GM18517 (cell line): ENCODE measurements around the gene GAL3ST2.
"Not testable (repeated sequence)": the region's sequence is repeated elsewhere in the genome, so short reads cannot be mapped to it uniquely, and the experiment has no call there.

Experiments
- ATAC-seq: cut with Tn5 transposase; IDR thresholded peaks from one replicate; pipeline ENCODE4 v1.9.1; 2021; ENCODE audit warnings: mild to moderate bottlenecking, moderate library complexity; ENCODE audit not compliant: unreplicated experiment

The GAL3ST2 gene

DNA sequence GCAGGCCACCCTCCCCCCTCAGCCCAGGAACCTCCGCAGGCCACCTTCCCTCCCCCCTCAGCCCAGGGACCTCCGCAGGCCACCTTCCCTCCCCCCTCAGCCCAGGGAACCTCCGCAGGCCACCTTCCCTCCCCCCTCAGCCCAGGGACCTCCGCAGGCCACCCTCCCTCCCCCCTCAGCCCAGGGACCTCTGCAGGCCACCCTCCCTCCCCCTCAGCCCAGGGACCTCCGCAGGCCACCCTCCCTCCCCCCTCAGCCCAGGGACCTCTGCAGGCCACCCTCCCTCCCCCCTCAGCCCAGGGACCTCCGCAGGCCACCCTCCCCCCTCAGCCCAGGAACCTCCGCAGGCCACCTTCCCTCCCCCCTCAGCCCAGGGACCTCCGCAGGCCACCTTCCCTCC is 29.6 kb downstream of the GAL3ST2 start:
- not testable (repeated sequence) for ATAC-seq

DNA sequence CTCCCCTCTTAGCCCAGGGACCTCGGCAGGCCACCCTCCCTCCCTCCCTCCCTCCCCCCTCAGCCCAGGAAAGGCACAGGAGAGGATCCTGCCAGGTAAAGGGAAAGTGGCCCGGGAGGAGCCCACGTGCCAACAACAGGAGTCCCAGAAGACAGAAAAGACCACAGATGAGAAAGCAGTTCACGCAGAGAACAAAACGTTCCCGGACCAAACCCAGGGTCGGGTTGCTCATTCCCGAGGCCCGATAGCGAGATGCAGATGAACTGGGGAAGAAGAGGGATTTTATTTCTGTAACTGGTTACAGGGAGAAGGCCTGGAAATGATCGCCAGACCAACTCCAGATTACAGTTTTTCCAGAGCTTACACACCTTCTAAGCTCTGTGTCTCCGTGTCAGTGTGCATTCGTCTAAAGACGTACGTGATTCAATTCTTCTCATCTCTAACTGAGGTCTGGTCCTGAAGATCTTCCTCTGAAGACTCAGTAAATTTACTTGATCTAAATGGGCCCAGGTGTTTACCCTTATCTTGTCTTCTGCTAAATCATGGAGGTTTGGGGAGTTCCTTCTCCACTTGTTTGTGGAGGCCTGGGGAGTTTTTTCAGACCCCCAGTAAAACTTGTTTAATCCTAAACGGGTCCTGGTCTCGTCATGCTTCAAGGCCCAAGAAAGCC is 31.6 kb downstream of the GAL3ST2 start:
- no peak for ATAC-seq

DNA sequence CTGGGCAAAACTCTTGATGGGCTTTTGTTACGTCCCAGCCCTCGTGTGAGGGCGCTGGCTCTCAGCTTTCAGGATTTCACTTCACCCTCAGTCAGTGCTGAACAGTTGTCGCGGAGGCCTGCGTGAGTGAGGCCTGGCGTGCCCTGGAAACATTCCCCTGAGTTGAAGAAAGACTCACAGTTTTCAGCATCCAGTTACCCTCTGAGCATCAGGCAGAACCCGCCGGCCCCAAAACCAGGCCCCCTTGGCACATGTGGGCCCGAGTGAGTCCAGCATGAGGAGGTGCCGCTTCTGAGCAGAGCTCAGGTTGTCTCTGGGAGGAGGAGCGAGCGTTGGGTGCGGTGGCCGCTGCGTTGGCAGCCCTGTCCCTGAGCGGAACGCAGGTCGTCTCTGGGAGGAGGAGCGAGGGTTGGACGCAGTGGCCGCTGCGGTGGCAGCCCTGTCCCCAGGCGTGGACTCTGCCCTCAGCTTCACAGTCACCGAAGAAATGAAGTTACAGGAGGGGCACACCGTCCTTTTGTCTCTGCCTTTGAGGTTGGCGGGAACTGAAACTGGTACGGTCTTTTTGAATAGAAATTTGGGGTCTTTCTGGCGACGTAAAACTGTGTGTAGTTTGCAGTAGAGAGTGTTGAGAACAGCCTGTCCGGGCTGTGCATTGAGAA is 32.2 kb downstream of the GAL3ST2 start, which contains the start of gene NEU4:
TSS of gene NEU4 (plus strand) at position 473 of the 662 bp plus-strand sequence. CDS start 5,292 bp downstream, outside the sequence.
- no peak for ATAC-seq

DNA sequence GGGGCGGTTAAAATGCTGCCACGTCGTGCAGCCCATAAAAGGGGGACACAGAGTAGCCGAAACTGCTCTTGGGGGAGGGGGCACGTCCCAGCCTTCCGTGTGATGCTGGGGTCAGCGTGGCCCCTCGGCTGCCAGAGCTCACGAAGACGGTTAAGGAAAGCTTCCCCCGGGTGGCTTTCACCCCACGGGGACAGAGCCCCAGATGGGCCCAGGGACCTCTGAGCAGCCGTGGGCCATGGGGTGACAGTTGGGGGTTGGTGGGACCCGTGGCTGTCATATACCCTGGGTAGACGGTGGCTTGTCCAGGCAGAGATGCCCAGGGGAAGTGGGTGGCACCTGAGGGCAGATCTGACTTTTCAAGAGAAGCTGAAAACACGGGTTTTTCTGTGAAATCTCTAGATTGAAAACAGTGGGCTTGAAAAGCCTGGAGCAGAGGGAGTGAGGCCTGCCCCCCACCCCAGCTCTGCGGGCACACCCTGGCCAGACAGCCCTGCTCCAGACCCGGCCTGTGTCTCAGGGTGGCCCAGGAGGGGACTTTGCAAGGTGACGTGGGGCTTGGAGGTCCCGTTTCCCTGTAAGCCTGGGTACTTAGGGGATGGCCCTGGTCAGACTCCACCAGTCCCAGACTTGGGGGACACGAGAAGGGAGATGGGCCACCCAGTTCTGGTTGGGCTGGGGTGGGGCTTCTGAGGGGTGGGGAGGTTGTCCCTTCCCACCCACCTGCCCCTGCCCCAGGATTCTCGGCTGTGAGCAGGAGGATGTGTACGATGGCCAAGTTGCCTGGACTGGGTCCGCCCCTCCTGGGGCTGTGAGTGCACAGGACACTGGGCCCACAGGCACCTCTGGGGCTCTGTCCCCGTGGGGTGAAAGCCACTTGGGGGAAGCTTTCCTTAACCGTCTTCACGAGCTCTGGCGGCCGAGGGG is 33.0 kb downstream of the GAL3ST2 start:
- ATAC-seq = no peak

DNA sequence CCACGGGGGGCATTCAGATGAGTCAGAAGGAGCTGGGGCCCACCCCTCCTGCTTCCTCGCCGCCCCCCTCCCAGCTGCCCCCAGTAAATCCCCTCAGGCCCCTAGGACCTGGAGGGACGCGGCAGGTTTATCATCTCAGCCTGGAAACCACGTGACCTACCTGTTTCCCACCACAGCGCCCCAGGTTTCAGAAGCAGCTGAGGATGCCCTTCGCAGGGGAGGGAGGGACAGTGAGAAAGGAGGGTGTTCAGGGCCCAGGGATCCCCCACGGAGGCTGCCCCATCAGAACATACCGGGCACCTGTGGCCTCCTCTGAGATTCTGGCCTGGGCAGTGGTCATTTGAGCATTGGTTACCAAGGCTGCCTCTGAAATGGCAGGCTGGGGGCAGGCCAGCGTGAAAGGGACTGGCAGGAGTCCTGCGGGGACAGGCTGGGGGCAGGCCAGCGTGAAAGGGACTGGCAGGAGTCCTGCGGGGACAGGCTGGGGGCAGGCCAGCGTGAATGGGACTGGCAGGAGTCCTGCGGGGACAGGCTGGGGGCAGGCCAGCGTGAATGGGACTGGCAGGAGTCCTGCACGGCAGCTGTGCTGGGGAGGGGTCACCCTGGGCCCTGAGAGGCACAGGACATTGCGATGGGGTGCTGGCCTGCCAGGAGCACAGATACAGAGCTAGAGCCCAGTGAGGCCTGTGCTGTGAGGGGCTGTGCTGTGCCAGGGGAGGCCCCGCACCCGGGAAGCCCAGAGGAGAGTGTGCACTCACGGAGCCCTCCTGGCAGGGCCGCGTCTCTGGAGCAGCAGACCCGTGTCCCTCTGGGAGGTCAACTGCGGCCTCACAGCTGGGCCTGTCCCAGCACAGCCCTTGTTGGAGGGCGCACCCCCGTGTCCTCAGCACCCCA is 33.9 kb downstream of the GAL3ST2 start:
- no peak for ATAC-seq

DNA sequence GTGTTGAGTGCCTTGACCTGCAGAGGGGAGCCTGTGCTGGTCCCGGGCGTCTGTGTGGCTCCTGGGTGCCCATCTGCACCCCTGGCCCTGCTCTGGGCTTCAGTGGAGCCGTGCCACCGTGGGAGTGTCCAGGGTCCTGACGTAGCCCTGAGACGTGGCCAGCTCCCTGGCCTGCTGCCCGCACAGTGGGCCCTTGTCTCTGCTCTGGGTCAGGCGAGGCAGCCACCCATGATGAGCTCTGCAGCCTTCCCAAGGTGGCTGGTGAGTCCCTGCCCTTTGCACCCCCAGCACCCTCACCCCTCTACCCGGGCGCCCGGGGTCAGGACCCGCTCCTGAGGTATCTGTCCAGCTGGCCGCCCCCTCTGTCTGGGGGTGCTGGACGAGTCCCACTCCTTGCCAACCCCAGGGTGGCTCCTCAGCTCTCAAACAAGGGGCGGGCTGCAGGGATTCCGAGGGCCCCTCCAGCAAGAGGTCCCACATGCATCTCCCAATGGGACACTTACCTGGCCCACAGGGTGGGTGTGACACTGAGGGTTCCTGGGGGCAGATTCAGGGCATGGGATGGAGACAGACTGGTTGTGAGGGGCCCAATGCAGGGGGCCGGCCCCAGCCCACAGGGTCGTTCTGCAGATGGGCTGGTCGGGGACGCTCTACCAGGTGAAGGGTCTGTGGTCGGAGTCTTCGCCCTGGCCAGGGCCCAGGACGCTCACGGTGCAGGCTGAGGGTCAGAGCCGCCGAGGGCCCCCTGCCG is 34.8 kb downstream of the GAL3ST2 start:
- ATAC-seq = no peak

DNA sequence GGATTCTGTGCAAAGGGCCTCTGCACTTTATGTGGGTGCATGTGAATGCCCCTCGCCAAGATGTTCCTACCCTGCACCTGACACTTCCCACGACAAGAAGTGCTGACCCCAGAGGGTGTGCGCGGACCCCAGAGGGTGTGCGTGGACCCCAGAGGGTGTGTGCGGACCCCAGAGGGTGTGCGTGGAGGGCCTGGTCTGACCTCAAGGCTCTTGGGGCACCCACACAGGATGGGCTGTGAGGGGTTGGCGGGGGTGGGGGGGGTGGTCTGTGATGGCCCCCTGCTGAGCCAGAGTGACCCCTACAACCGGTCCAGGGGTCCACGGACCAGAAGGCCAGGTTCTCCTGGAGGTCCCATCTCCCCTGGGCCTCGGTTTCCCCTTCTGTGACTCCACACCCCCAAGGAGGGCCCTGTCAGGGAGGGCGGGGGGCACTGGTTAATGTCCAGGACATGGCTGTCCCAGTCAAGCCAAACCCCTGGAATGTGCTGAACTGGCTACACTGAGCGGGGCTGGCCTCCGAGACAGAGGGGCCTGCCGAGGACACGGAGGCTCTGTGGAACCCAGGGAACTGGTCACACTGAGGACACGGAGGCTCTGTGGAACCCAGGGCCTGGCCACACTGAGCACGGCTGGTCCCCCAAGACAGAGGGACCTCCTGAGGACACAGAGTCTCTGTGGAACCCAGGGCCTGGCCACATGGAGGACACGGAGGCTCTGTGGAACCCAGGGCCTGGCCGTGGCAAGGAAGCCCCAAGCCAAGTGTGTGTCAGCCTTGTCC is 35.5 kb downstream of the GAL3ST2 start:
- ATAC-seq = no peak

GRCh38 chr2:241812730-241813643 is 36.4 kb downstream of the GAL3ST2 start:
- no peak for ATAC-seq

GRCh38 chr2:241813644-241814392 is 37.2 kb downstream of the GAL3ST2 start:
- ATAC-seq = no peak

DNA sequence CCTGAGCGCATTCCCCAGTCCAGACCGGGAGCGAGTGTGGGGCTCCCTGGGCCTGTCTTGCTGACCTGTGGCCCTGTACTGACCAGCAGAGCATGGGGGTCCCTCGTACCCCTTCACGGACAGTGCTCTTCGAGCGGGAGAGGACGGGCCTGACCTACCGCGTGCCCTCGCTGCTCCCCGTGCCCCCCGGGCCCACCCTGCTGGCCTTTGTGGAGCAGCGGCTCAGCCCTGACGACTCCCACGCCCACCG is 37.7 kb downstream of the GAL3ST2 start:
- ATAC-seq = no peak

DNA sequence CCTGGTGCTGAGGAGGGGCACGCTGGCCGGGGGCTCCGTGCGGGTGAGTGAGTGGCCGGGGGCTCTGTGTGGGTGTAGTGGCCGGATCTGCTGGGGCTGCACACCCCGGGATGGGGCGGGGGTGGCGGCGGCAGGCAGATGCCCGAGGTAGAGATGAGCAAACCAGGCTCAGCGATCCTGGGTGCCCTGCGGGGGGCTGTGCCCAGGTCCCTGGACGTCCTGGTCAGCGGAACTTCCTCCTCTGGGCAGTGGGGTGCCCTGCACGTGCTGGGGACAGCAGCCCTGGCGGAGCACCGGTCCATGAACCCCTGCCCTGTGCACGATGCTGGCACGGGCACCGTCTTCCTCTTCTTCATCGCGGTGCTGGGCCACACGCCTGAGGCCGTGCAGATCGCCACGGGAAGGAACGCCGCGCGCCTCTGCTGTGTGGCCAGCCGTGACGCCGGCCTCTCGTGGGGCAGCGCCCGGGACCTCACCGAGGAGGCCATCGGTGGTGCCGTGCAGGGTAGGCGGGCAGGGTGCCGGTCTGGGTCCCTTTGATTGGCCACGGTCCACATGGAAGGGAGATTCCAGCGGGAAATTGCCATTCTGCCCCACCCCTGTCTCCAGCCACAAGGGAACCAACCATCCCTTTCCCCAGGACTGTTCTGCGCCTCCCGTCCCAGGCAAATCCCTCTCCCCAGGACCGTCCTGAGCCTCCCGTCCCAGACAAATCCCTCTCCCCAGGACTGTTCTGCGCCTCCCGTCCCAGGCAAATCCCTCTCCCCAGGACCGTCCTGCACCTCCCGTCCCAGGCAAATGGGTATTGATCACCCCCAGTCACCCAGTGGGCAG is 38.2 kb downstream of the GAL3ST2 start:
- ATAC-seq = no peak

DNA sequence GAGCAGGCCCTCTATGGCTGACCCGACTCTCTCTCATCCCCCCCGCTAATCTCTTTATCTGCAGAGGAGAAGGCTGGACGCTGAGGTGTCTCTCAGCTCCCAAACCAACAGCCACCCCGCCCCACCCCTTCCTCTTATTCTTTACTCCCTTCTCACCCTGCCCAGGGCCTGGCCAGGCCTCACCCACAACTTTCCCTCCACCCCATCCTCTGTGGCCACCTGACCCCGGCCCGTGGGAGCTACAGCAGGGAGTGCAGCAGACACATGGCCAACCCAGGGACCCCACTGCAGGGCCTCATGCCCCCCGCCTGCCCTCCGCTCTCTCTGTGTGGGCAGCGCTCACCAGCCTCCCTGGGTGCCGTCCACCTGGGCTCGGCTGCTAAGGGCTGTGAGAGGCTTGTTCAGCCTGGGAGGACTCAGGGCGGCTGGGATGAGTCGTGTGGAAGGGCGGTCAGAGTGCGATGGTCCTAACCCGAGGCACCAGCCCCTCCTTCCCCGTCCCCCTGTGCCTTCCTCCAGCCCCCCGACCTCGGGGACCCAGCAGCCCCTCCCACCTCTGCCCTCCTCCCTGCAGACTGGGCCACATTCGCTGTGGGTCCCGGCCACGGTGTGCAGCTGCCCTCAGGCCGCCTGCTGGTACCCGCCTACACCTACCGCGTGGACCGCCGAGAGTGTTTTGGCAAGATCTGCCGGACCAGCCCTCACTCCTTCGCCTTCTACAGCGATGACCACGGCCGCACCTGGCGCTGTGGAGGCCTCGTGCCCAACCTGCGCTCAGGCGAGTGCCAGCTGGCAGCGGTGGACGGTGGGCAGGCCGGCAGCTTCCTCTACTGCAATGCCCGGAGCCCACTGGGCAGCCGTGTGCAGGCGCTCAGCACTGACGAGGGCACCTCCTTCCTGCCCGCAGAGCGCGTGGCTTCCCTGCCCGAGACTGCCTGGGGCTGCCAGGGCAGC is 39.1 kb downstream of the GAL3ST2 start:
- no peak for ATAC-seq

- no peak for ATAC-seq
Observed at GRCh38 chr2:241816431-241817121, 40.0 kb downstream of the GAL3ST2 start.

- no peak for ATAC-seq
Observed at GRCh38 chr2:241817126-241817820, 40.7 kb downstream of the GAL3ST2 start.
